Muscle layer of colon (tissue), 2 donors: Measurements from ENCODE around the gene GPR162.

Source experiments
- H3K27ac ChIP-seq: one replicate; pipeline ENCODE4 v1.7.0; 2013; ENCODE audit warnings: low read depth, mild to moderate bottlenecking, low read length, moderate library complexity
- H3K27me3 ChIP-seq, 2 donors: one replicate each; pipeline ENCODE4 v1.7.0; 2013; ENCODE audit warnings: low read length in 2 of 2, mild to moderate bottlenecking in 2 of 2; ENCODE audit not compliant: insufficient read depth in 2 of 2, control insufficient read depth in 1 of 2
- H3K36me3 ChIP-seq: one replicate; pipeline ENCODE4 v1.7.0; 2013; ENCODE audit warnings: mild to moderate bottlenecking, low read length; ENCODE audit not compliant: insufficient read depth
- H3K4me1 ChIP-seq: one replicate; pipeline ENCODE4 v1.7.0; 2013; ENCODE audit warnings: mild to moderate bottlenecking, low read length; ENCODE audit not compliant: insufficient read depth
- H3K4me3 ChIP-seq, 2 donors: one replicate each; pipeline ENCODE4 v1.7.0; 2013; ENCODE audit warnings: low read length in 2 of 2, low read depth in 1 of 2, mild to moderate bottlenecking in 1 of 2, moderate library complexity in 1 of 2
- H3K9ac ChIP-seq: one replicate; pipeline ENCODE4 v1.7.0; 2013; ENCODE audit warnings: low read length
- H3K9me3 ChIP-seq: one replicate; pipeline ENCODE4 v1.7.0; 2013; ENCODE audit warnings: mild to moderate bottlenecking, low read length
- donor health status: abdominal sarcoma.
- donor health status: Adenocarcinoma of cecum.

Gene GPR162

GRCh38 chr12:6840761-6841515 lies 19.3 kb downstream of the GPR162 start, which contains the start of gene GNB3:
Gene GNB3 (plus strand): TSS chr12:6840925. CDS start chr12:6841288, 363 bp downstream.
- Histone ChIP-seq H3K4me3 (no peak within 1 kb of the TSS), H3K9me3 (no peaks in the 10 kb centered on the region), H3K27me3 (no peaks in the 10 kb centered on the region), H3K4me1 (no peaks in the 10 kb centered on the region), H3K36me3 (peaks cover 41% of the 10 kb centered on the region), H3K27ac (no peak within 1 kb of the TSS), H3K9ac (no peak within 1 kb of the TSS)

- Histone ChIP-seq H3K9ac (no peak overlapping the region), H3K9me3 (no peaks in the 10 kb centered on the region), H3K4me1 (no peaks in the 10 kb centered on the region), H3K36me3 (peaks cover 44% of the 10 kb centered on the region), H3K27me3 (no peaks in the 10 kb centered on the region), H3K27ac (no peak overlapping the region), H3K4me3 (no peak overlapping the region)
Measured at GRCh38 chr12:6842075-6842474, 20.5 kb downstream of the GPR162 start.

DNA sequence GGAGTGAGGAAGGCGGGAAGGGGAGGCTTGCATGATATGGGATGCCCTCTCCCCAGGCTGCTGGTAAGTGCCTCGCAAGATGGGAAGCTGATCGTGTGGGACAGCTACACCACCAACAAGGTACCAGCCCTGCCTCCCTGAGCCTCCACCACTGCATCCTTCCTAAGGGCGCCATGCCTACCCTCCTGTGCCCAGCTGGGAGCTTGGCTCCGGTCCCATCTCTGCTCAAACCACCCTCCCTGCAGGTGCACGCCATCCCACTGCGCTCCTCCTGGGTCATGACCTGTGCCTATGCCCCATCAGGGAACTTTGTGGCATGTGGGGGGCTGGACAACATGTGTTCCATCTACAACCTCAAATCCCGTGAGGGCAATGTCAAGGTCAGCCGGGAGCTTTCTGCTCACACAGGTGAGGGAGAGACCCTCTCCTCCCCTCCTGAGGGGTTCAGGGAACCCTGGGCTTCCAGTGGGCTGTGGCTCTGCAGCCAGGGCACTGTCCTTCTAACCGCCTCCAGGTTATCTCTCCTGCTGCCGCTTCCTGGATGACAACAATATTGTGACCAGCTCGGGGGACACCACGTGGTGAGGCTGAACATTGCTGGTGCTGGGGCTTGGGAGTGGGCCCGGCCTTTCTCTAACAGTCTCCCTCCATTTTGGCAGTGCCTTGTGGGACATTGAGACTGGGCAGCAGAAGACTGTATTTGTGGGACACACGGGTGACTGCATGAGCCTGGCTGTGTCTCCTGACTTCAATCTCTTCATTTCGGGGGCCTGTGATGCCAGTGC lies 21.7 kb downstream of the GPR162 start:
- Histone ChIP-seq H3K4me3 (no peak overlapping the region), H3K4me1 (no peaks in the 10 kb centered on the region), H3K27me3 (no peaks in the 10 kb centered on the region), H3K9me3 (no peaks in the 10 kb centered on the region), H3K27ac (no peak overlapping the region), H3K36me3 (peaks cover 42% of the 10 kb centered on the region), H3K9ac (no peak overlapping the region)

- H3K4me1 ChIP-seq = no peaks in the 10 kb centered on the region
- no peak overlapping the region for H3K4me3 ChIP-seq
- no peaks in the 10 kb centered on the region for H3K27me3 ChIP-seq
- H3K27ac ChIP-seq = no peak overlapping the region
- no peaks in the 10 kb centered on the region for H3K9me3 ChIP-seq
- H3K36me3 ChIP-seq = peaks cover 28% of the 10 kb centered on the region
- H3K9ac ChIP-seq = no peak overlapping the region
Measured at GRCh38 chr12:6845395-6845794, 23.8 kb downstream of the GPR162 start.

DNA sequence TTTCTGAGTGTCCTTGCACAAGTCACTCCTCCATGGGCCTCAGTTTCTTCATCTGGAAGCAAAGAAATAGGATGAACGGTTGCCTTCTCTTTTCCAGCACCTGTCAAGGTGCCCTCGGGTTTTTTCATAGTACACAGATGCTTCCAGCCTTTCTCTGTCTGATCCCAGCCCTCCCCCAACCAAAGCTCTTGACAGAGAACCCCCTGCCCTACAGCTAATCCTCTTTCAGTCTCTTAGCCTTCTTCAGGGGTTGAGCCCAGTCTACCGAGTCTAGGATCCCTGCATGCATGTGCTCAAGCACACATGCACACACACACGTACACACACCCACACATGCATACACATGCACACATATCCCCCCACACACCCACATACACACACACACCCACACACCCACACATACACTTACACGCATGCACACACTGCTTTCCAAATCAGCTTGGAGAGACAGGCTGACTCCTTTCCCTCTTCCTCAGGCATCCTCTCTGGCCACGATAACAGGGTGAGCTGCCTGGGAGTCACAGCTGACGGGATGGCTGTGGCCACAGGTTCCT lies 24.8 kb downstream of the GPR162 start:
- H3K4me3 ChIP-seq = no peak overlapping the region
- H3K27ac ChIP-seq = no peak overlapping the region
- H3K9ac ChIP-seq = no peak overlapping the region
- H3K9me3 ChIP-seq = no peaks in the 10 kb centered on the region
- peaks cover 4% of the 10 kb centered on the region for H3K4me1 ChIP-seq
- H3K27me3 ChIP-seq = no peaks in the 10 kb centered on the region
- H3K36me3 ChIP-seq = peaks cover 28% of the 10 kb centered on the region

DNA sequence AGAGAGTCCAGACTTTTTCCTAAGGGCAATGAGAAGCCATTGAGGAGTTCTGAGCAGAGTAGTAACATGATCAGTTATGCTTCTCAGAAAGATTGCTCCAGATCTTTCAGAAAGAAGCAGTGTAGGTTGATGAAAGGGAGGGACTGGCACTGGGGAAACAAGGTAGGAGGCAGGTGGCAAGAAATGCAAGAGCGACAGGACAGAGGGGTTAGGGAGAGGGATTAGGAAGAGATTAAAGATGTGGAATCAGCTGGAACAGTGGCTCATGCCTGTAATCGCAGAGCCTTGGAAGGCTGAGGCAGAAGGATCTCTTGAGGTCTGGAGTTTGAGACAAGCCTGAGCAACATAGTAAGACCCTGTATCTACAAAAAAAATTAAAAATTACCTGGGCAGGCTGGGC lies 26.1 kb downstream of the GPR162 start:
- Histone ChIP-seq H3K27ac (no peak overlapping the region), H3K9ac (no peak overlapping the region), H3K4me1 (peaks cover 5% of the 10 kb centered on the region), H3K9me3 (no peaks in the 10 kb centered on the region), H3K4me3 (no peak overlapping the region), H3K27me3 (no peaks in the 10 kb centered on the region), H3K36me3 (peaks cover 28% of the 10 kb centered on the region)

GRCh38 chr12:6849427-6849826 lies 27.8 kb downstream of the GPR162 start:
- H3K27ac ChIP-seq = no peak overlapping the region

GRCh38 chr12:6849976-6850560 lies 28.4 kb downstream of the GPR162 start:
- H3K4me1 ChIP-seq = peaks cover 21% of the 10 kb centered on the region
- H3K9me3 ChIP-seq = no peaks in the 10 kb centered on the region
- H3K9ac ChIP-seq = no peak overlapping the region
- H3K4me3 ChIP-seq = no peak overlapping the region
- peaks cover 19% of the 10 kb centered on the region for H3K36me3 ChIP-seq
- no peaks in the 10 kb centered on the region for H3K27me3 ChIP-seq
- H3K27ac ChIP-seq = no peak overlapping the region

More at GRCh38 chr12:6849427-6849826, 27.8 kb downstream of the GPR162 start:
- no peaks in the 10 kb centered on the region for H3K27me3 ChIP-seq
- no peak overlapping the region for H3K4me3 ChIP-seq
- H3K36me3 ChIP-seq = peaks cover 25% of the 10 kb centered on the region
- peaks cover 21% of the 10 kb centered on the region for H3K4me1 ChIP-seq
- no peak overlapping the region for H3K9ac ChIP-seq
- no peaks in the 10 kb centered on the region for H3K9me3 ChIP-seq

- H3K4me3 ChIP-seq = peak overlapping the region in 1 of 2 donors; percentile 82
- peaks cover 25% of the 10 kb centered on the region for H3K36me3 ChIP-seq
- no peaks in the 10 kb centered on the region for H3K27me3 ChIP-seq
- peaks cover 21% of the 10 kb centered on the region for H3K4me1 ChIP-seq
- H3K9me3 ChIP-seq = no peaks in the 10 kb centered on the region
- no peak overlapping the region for H3K9ac ChIP-seq
- no peak overlapping the region for H3K27ac ChIP-seq
Measured at GRCh38 chr12:6850796-6851152, 29.2 kb downstream of the GPR162 start.

DNA sequence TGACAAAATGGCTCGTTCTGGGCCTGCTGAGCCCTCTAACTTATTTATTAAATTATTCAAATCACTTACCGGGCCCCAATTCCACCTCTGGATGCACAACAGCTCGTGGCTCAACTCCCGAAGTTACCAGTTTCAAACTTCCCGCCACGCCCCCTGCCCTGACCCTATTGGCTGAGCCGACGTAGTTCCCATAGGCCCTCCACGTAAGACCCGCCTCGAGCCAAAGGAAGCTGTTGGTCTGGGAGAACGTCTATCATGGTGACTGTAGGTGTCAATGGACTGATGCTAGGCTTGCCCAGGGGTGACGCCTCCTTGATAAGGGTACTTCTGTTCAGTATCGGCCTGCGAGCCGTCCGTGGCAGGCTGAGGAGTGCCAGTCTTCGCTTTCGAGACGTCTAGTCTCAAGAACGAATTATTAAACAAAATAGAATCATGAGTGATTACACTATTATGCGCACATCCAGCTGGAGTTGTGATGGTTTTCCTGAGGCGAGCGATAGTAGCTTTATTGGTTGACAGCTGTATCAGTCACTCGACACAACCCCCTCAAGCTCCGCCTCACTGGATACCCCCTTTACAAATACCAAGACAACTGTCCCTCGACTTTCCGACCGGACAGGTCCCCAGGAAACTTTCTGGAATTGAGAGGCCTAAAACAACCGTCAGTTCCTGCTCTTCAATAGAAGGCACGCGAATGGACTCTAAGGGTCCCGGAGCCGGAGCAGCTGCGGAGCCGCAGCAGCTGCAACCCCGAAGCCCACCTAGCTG lies 29.7 kb downstream of the GPR162 start, which contains the start of gene CDCA3:
Gene CDCA3, minus strand, starts transcription at position 134 of the 768 bp plus-strand sequence. CDS start 334 bp downstream, outside the sequence.
- peak within 1 kb of the TSS; percentile 64 to 82 for H3K4me3 ChIP-seq
- H3K36me3 ChIP-seq = peaks cover 25% of the 10 kb centered on the region
- no peaks in the 10 kb centered on the region for H3K9me3 ChIP-seq
- no peaks in the 10 kb centered on the region for H3K27me3 ChIP-seq
- peaks cover 21% of the 10 kb centered on the region for H3K4me1 ChIP-seq
- H3K27ac ChIP-seq = peak within 1 kb of the TSS; percentile 94
- H3K9ac ChIP-seq = peak within 1 kb of the TSS; percentile 50
